HepG2 (cell line): Measurements from ENCODE around the gene C2CD4A. TPM values are rescaled to one million over a fixed set of nuclear protein-coding genes. Genes with fewer than 3 reads are reported as not detected.
A peak's percentile ranks its signal among the peaks of the same experiment; 100 is the strongest.

Source experiments
- ADNP ChIP-seq: sonication (generic); formaldehyde crosslinking; IDR thresholded peaks from 2 replicates; pipeline ENCODE4 v1.4.0; 2020; ENCODE audit warnings: missing genetic modification reagents
- SOX13 ChIP-seq, 3 experiments: fragments of 450-650 bp in 1 of 3; sonication (generic) in 1 of 3; formaldehyde crosslinking in 1 of 3; IDR thresholded peaks in 2 of 3; conservative IDR thresholded peaks in 1 of 3; 2 replicates each; pipeline versions ENCODE4 v1.5.0 to v1.6.1; 2016 to 2020; ENCODE audit warnings: antibody characterized with exemption in 1 of 3, mild to moderate bottlenecking in 1 of 3, missing compliant biosample characterization in 1 of 3, missing genetic modification reagents in 1 of 3, moderate library complexity in 1 of 3
- ZC3H13 ChIP-seq: sonication (generic); formaldehyde crosslinking; IDR thresholded peaks from 2 replicates; pipeline ENCODE4 v1.8.1; 2023; ENCODE audit warnings: mild to moderate bottlenecking, missing genetic modification reagents, moderate library complexity
- ZNF234 ChIP-seq: sonication (generic); formaldehyde crosslinking; conservative IDR thresholded peaks from 2 replicates; pipeline ENCODE4 v1.5.1; 2020; ENCODE audit warnings: mild to moderate bottlenecking, missing genetic modification reagents
- ZNF367 ChIP-seq: sonication (generic); formaldehyde crosslinking; IDR thresholded peaks from 2 replicates; pipeline ENCODE4 v1.4.0; 2020; ENCODE audit warnings: missing genetic modification reagents, borderline replicate concordance
- ZNF431 ChIP-seq: sonication (generic); formaldehyde crosslinking; IDR thresholded peaks from 2 replicates; pipeline ENCODE4 v1.9.0; 2022; ENCODE audit warnings: missing genetic modification reagents, low read depth, mild to moderate bottlenecking, borderline replicate concordance
- ZNF768 ChIP-seq: sonication (generic); formaldehyde crosslinking; IDR thresholded peaks from 2 replicates; pipeline ENCODE4 v1.4.0; 2020; ENCODE audit warnings: missing genetic modification reagents
- ZNF775 ChIP-seq: sonication (generic); formaldehyde crosslinking; IDR thresholded peaks from 2 replicates; pipeline ENCODE4 v1.4.0; 2020; ENCODE audit warnings: missing genetic modification reagents, mild to moderate bottlenecking, moderate library complexity, borderline replicate concordance
- ZNF841 ChIP-seq: sonication (generic); formaldehyde crosslinking; IDR thresholded peaks from 2 replicates; pipeline ENCODE4 v1.8.1; 2023; ENCODE audit warnings: missing genetic modification reagents, borderline replicate concordance
- polyA plus RNA-seq, 8 experiments: library from polyadenylated mRNA; depleted of rRNA in 3 of 8; stranded (reverse) in 7 of 8; unstranded in 1 of 8; fragments of >200 nt; fragmentation: Illumina TruSeq in 4 of 8; extraction: Trizol in 4 of 8; gene quantifications; 2 replicates each; pipeline versions ENCODE4 v1.2.1 to v1.2.3, GENCODE V29; 2011 to 2016; ENCODE audit warnings: low read depth in 4 of 8, missing spikeins in 1 of 8, mixed read lengths in 1 of 8; ENCODE audit not compliant: insufficient read depth in 1 of 8
- total RNA-seq, 5 experiments: library from RNA; depleted of rRNA; stranded (reverse); fragments of >200 nt; fragmentation: Illumina TruSeq; extraction: Trizol; gene quantifications; 2 replicates each; pipeline ENCODE4 v1.2.3, GENCODE V29; 2016; ENCODE audit warnings: low read depth in 1 of 5
- TF ChIP-seq, protein P1 (sequence below): sonication (generic); formaldehyde crosslinking; IDR thresholded peaks from 2 replicates; pipeline ENCODE4 v1.8.0; 2022; ENCODE audit warnings: mild to moderate bottlenecking, missing genetic modification reagents, borderline replicate concordance
- TF ChIP-seq, protein P2 (sequence below): sonication (generic); formaldehyde crosslinking; IDR thresholded peaks from 2 replicates; pipeline ENCODE4 v1.4.0; 2020; ENCODE audit warnings: mild to moderate bottlenecking, missing genetic modification reagents
- TF ChIP-seq, protein P3 (sequence below): sonication (generic); formaldehyde crosslinking; conservative IDR thresholded peaks from 2 replicates; pipeline ENCODE4 v1.5.0; 2020; ENCODE audit warnings: missing genetic modification reagents

Gene C2CD4A
- total and polyA plus RNA-seq, 2 of the 13 experiments (the other 11 are each of a cell fraction or from before 2014, with no cell fraction given): 0.20 TPM; not detected in 1

DNA sequence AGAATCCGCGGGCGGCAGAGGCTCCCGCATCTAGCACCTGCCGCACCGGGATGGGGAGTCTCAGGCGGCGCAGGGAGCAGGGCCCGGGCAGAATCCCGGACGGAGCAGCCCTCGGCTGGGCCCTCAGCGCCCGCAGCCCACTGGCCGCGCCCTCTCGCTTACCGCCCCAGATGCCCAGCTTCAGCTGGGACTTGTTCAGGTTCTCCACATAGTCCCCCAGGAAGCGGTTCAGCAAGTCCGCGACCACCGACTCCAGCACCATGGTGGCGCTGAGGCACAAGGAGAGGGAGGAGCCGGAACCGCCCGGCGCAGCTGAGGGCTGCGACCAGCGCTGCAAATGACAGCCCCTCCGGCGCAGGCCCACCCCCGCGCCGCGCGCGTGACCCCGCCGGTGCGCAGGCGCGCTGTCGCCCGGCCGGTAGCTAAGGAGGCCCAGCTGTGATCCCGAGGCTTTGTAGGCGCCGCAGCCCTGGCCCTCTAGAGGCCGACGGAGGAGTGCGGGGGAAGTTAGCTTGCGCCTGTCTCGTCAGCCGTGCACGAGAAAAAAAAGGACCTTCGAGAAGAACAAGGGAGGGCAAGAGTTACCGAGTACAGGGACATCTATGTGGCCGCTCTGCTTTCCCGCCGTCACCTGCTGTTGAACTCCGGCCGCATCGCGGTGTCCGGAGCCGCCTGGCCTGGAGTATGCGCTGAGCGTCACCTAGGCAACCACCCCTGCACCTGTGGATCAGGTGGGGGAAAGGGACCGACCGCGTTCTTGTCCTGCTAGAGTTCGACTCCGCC is 6.5 kb upstream of the C2CD4A start, which contains the start of gene VPS13C (continued):
- TF ChIP-seq ZNF367 (CRISPR knock-in tag) (peak; percentile 66; the same call in 1 of the 2 replicates), ZNF234 (CRISPR knock-in tag) (no peak), ADNP (CRISPR knock-in tag) (no peak), ZNF431 (CRISPR knock-in tag) (peak; percentile 79; the same call in 1 of the 2 replicates), ZNF768 (peak; percentile 39), ZNF775 (CRISPR knock-in tag) (no peak), ZC3H13 (CRISPR knock-in tag) (no peak), SOX13 (IDR thresholded peaks at IDR 0.05) (no peak), SOX13 (CRISPR knock-in tag; conservative IDR thresholded peaks at IDR 0.05 in 1 of 2, IDR thresholded peaks at IDR 0.05 in 1 of 2) (peak in 1 of 2 experiments; percentile 37; a peak in 1 of 4 replicates), ZNF841 (CRISPR knock-in tag) (no peak)
- TF ChIP-seq, protein P1, sequence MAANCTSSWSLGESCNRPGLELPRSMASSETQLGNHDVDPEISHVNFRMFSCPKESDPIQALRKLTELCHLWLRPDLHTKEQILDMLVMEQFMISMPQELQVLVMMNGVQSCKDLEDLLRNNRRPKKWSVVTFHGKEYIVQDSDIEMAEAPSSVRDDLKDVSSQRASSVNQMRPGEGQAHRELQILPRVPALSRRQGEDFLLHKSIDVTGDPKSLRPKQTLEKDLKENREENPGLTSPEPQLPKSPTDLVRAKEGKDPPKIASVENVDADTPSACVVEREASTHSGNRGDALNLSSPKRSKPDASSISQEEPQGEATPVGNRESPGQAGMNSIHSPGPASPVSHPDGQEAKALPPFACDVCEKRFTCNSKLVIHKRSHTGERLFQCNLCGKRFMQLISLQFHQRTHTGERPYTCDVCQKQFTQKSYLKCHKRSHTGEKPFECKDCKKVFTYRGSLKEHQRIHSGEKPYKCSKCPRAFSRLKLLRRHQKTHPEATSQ (CRISPR knock-in tag): no peak
- TF ChIP-seq, protein P2, sequence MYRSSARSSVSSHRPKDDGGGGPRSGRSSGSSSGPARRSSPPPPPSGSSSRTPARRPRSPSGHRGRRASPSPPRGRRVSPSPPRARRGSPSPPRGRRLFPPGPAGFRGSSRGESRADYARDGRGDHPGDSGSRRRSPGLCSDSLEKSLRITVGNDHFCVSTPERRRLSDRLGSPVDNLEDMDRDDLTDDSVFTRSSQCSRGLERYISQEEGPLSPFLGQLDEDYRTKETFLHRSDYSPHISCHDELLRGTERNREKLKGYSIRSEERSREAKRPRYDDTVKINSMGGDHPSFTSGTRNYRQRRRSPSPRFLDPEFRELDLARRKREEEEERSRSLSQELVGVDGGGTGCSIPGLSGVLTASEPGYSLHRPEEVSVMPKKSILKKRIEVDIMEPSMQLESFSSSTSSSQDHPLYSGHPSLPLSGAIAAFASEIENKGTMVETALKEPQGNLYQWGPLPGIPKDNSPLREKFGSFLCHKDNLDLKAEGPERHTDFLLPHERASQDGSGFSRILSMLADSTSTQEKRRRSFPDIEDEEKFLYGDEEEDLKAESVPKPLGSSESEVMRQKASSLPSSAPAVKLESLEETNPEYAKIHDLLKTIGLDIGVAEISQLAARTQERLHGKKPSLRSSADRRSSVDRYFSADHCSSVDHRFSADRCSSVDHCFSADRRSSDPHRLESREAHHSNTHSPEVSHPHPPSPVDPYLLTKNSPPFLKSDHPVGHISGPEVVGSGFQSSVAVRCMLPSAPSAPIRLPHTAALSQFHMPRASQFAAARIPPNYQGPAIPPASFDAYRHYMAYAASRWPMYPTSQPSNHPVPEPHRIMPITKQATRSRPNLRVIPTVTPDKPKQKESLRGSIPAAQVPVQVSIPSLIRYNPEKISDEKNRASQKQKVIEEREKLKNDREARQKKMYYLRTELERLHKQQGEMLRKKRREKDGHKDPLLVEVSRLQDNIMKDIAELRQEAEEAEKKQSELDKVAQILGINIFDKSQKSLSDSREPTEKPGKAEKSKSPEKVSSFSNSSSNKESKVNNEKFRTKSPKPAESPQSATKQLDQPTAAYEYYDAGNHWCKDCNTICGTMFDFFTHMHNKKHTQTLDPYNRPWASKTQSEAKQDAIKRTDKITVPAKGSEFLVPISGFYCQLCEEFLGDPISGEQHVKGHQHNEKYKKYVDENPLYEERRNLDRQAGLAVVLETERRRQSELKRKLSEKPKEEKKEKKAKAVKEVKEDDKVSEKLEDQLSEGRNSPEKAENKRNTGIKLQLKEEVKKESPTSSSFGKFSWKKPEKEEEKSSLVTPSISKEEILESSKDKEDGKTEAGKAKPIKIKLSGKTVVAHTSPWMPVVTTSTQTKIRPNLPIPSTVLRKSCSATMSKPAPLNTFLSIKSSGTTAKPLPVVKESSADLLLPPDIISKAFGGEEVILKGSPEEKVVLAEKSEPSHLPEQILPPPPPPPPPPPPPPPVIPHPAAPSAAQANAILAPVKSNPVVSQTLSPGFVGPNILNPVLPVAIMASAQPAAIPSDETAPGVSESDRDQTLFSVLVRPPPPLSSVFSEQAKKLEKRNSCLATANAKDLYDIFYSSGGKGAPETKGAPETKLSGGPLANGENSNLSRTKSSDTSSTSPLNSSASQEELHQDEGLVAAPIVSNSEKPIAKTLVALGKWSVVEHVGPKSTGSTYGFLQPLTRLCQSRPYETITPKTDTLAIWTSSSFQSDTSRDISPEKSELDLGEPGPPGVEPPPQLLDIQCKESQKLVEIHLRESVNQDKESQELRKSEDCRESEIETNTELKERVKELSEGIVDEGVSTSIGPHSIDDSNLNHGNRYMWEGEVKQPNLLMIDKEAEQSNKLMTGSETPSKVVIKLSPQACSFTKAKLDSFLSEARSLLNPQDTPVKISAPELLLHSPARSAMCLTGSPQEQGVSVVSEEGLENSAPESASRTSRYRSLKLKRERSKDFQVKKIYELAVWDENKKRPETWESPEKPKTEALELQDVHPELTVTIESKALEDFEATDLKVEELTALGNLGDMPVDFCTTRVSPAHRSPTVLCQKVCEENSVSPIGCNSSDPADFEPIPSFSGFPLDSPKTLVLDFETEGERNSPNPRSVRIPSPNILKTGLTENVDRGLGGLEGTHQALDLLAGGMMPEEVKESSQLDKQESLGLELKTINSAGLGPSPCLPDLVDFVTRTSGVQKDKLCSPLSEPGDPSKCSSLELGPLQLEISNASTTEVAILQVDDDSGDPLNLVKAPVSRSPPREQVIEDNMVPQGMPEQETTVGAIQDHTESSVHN (CRISPR knock-in tag): peak; percentile 68; the same call in 1 of the 2 replicates
- TF ChIP-seq, protein P3, sequence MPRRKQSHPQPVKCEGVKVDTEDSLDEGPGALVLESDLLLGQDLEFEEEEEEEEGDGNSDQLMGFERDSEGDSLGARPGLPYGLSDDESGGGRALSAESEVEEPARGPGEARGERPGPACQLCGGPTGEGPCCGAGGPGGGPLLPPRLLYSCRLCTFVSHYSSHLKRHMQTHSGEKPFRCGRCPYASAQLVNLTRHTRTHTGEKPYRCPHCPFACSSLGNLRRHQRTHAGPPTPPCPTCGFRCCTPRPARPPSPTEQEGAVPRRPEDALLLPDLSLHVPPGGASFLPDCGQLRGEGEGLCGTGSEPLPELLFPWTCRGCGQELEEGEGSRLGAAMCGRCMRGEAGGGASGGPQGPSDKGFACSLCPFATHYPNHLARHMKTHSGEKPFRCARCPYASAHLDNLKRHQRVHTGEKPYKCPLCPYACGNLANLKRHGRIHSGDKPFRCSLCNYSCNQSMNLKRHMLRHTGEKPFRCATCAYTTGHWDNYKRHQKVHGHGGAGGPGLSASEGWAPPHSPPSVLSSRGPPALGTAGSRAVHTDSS (CRISPR knock-in tag): no peak
